Measurements from ENCODE around the gene CRIP1.

The CRIP1 gene

DNA sequence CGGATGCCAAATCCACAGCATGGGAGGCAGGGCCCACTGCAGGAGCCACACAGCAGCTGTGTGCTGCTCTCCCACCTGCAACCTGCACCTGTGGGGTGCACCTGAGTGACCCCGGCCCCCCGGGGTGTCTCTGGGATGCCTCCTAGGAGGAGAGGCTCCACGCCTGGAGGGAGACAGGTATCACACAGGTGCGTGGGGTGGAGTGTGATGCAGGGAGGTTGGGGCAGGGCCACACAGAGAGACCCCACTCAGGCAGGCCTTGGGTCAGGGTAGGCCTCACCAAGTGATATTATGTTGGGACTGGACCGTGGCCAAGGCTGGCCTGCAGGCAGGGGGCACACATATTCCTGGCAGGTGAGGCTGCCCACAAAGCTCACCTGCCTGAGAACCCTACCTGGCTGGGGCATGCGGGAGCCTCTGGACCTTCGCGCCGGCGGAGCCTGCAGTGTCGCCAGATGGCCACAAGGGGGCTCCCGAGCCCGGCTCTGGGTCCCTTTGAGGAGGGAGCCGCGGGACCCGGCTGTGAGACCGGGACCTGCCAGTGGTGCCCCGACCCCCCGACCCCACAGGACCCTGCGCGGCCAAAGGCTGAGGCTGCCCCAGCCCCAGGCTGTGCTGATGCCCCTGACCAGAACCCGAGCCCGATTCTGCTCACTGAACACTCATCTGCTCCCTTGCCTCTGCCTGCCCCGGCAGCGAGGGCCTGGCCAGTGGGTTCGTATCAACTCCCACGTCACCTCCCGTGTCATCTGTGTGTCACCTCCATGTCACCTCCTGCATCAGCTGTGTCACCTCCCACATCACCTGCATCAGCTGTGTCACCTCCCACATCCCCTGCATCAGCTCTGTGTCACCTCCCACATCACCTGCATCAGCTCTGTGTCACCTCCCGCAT is 51.1 kb downstream of the CRIP1 start:
- H2BK15ac ChIP-seq (ENCODE audit: low read length) = no peak overlapping the region
- DNase-seq (ENCODE audit: low spot score) = no peak
- peak overlapping the region; percentile 25 for H3K23ac ChIP-seq (ENCODE audit: low read depth, low read length, poor library complexity)
- no peak overlapping the region for H2BK5ac ChIP-seq (ENCODE audit: low read length)
- peak overlapping the region; percentile 30 for H3K9ac ChIP-seq (ENCODE audit: low read depth, low read length, poor library complexity)
- H2BK12ac ChIP-seq (ENCODE audit: low read length) = no peak overlapping the region
- H3K14ac ChIP-seq (ENCODE audit: low read length) = no peak overlapping the region
- H3K36me3 ChIP-seq (replicated peaks in 1 of 2; ENCODE audit: control insufficient read depth in 2 of 2, insufficient read depth in 2 of 2, low read length in 2 of 2) = no peaks in the 10 kb centered on the region
- no CpG with 5 or more reads among the region's 30 CpGs for WGBS, 2 donors (ENCODE audit: extremely low coverage in 2 of 2, insufficient read length in 2 of 2, insufficient replicate concordance in 1 of 2)
- peaks cover 0 to 57% (median 0%) of the 10 kb centered on the region in 3 experiments for H3K27me3 ChIP-seq (ENCODE audit: control insufficient read depth in 3 of 3, insufficient read depth in 3 of 3, low read depth in 1 of 3, low read length in 3 of 3)
- no peak overlapping the region for H3K4ac ChIP-seq (ENCODE audit: low read length)
- H2AK5ac ChIP-seq (ENCODE audit: low read depth, low read length) = no peak overlapping the region
- no peaks in the 10 kb centered on the region for H3K4me1 ChIP-seq (ENCODE audit: control insufficient read depth in 2 of 2, insufficient read depth in 1 of 2, low read depth in 1 of 2, low read length in 2 of 2)
- no peak overlapping the region for H2BK120ac ChIP-seq (ENCODE audit: low read depth, low read length)
- peaks cover 2% of the 10 kb centered on the region for H3K79me1 ChIP-seq (ENCODE audit: low read depth, low read length)
- peak overlapping the region; percentile 63 for H2AFZ ChIP-seq (ENCODE audit: low read length)
- H3K27ac ChIP-seq (replicated peaks; ENCODE audit: low read length) = no peak overlapping the region
- peak overlapping the region in 1 of 2 donors; percentile 57 for H3K4me3 ChIP-seq (ENCODE audit: low read length in 2 of 2)
- peaks cover 0 to 33% of the 10 kb centered on the region in 2 donors for H3K9me3 ChIP-seq (replicated peaks in 1 of 2; ENCODE audit: control insufficient read depth in 2 of 2, insufficient read depth in 1 of 2, low read depth in 1 of 2, low read length in 2 of 2)
- no peak overlapping the region for H3K18ac ChIP-seq (ENCODE audit: low read length)
- no peak overlapping the region for H3K4me2 ChIP-seq (ENCODE audit: insufficient read depth, low read length, poor library complexity, severe bottlenecking)
- no peak overlapping the region for H4K8ac ChIP-seq (ENCODE audit: low read depth, low read length)
- H4K91ac ChIP-seq (ENCODE audit: low read depth, low read length, poor library complexity) = no peak overlapping the region

Data from neuronal stem cell (in vitro differentiated cells).